ENCODE results near the gene HIGD1B. TPM values are rescaled to one million over a fixed set of nuclear protein-coding genes. Genes with fewer than 3 reads are reported as not detected.
A peak's percentile ranks its signal among the peaks of the same experiment; 100 is the strongest.

HIGD1B gene
- total and polyA plus RNA-seq, 10 of the 15 experiments (the other 5 are each of a cell fraction or from before 2014, with no cell fraction given), result 1.0 TPM; not detected in 9

GRCh38 chr17:44850025-44850424, 2.3 kb downstream of the HIGD1B start (continued):
- TF ChIP-seq ZNF687 (IDR thresholded peaks at IDR 0.05) (0 out of 2 replicates have a peak, but pooled peaks have one; percentile 23), MEF2B (IDR thresholded peaks at IDR 0.05; ENCODE audit: partially characterized antibody, poor library complexity, severe bottlenecking) (peak; percentile 86)

- RAD21 ChIA-PET (ENCODE audit: unreplicated experiment), result no interaction called here
- TF ChIP-seq BACH1 (IDR thresholded peaks at IDR 0.05; ENCODE audit: borderline replicate concordance) (no peak), HCFC1 (IDR thresholded peaks at IDR 0.05; ENCODE audit: low read length) (no peak), MLLT1 (IDR thresholded peaks at IDR 0.05) (no peak), CBFB (IDR thresholded peaks at IDR 0.05; ENCODE audit: low read depth) (no peak), EP300 (IDR thresholded peaks at IDR 0.05; ENCODE audit: borderline replicate concordance in 1 of 2, control insufficient read depth in 1 of 2, low read depth in 2 of 2, low read length in 2 of 2) (no peak), CUX1 (IDR thresholded peaks at IDR 0.05; ENCODE audit: insufficient replicate concordance, low read depth, low read length) (no peak), CHD1 (IDR thresholded peaks at IDR 0.05; ENCODE audit: low read depth, low read length) (no peak), CHD2 (IDR thresholded peaks at IDR 0.05; ENCODE audit: borderline replicate concordance, low read depth, low read length) (no peak), TARDBP (IDR thresholded peaks at IDR 0.05; ENCODE audit: borderline replicate concordance) (no peak), TCF3 (IDR thresholded peaks at IDR 0.05; ENCODE audit: borderline replicate concordance, insufficient read depth, low read depth, low read length) (no peak)
Measured at GRCh38 chr17:44850612-44851011, 2.9 kb downstream of the HIGD1B start.

More at GRCh38 chr17:44850612-44851011, 2.9 kb downstream of the HIGD1B start:
- DNase-seq (ENCODE audit: low read depth, low spot score) (no peak), FAIRE-seq (no peak), ATAC-seq (no peak)
- Histone ChIP-seq H3K4me3 (no peak overlapping the region), H3K36me3 (ENCODE audit: control insufficient read depth in 2 of 2, insufficient read depth in 2 of 2, low read length in 1 of 2) (peaks cover 20 to 34% of the 10 kb centered on the region in 2 experiments; a peak in 3 of 4 replicates), H4K20me1 (ENCODE audit: control insufficient read depth, insufficient read depth) (no peaks in the 10 kb centered on the region), H3K9me3 (replicated peaks; ENCODE audit: control insufficient read depth, insufficient read depth, low read length) (no peaks in the 10 kb centered on the region), H2AFZ (ENCODE audit: control insufficient read depth, low read depth, low read length) (no peak overlapping the region), H3K4me1 (ENCODE audit: control insufficient read depth, insufficient read depth, low read length) (no peaks in the 10 kb centered on the region), H3K9ac (ENCODE audit: control insufficient read depth, insufficient read depth, low read length) (no peak overlapping the region), H3K79me2 (ENCODE audit: control insufficient read depth, insufficient read depth, low read length) (no peaks in the 10 kb centered on the region), H3K27me3 (replicated peaks in 1 of 2; ENCODE audit: control insufficient read depth in 2 of 2, insufficient read depth in 2 of 2, low read length in 1 of 2) (no peaks in the 10 kb centered on the region), H3K4me2 (ENCODE audit: control insufficient read depth, insufficient read depth) (no peak overlapping the region), H3K27ac (ENCODE audit: control insufficient read depth, insufficient read depth) (no peak overlapping the region)
- ChIA-PET SMC1A (ENCODE audit: uncharacterized antibody, unreplicated experiment) (no interaction called here), POLR2A (interaction anchor here (0.6 kb wide), 1 partner anchor 13 kb away, joined by 3 read pairs; no protein-coding TSS in a partner anchor), CTCF (no interaction called here)
- WGBS (ENCODE audit: insufficient coverage, insufficient replicate concordance, low lambda C conversion rate, missing lambda C conversion rate), result 41% methylated on average over 5 of the region's 5 CpGs
- intact Hi-C loops (cut with micrococcal nuclease; ENCODE audit: unreplicated experiment) (no loop called here), in situ Hi-C loops (cut with MboI) (loop anchor here (25.0 kb wide), 1 partner anchor 1638 kb away; the partner anchor contains the start of gene TMEM106A)
- BruUV-seq (replicated peaks), result no TSS peak

Measured in GM12878 (cell line).